ENCODE measurements around the gene CLUH. TPM values are rescaled to one million over a fixed set of nuclear protein-coding genes. Genes with fewer than 3 reads are reported as not detected.

Gene CLUH
- total RNA-seq, 2 experiments from 2014 or later = 34.4 to 34.8 TPM

GRCh38 chr17:2703181-2703580 is 8.4 kb downstream of the CLUH start:
- TF ChIP-seq CTCF (IDR thresholded peaks at IDR 0.05) = no peak
- ChIA-PET CTCF (no interaction called here), POLR2A (no interaction called here)
- H3K4me1 ChIP-seq (ENCODE audit: insufficient read depth, low read length) = peaks cover 18% of the 10 kb centered on the region
- H3K36me3 ChIP-seq (ENCODE audit: insufficient read depth, low read length) = peaks cover 39% of the 10 kb centered on the region
- H3K27me3 ChIP-seq (ENCODE audit: control insufficient read depth in 1 of 2, insufficient read depth in 2 of 2, low read length in 2 of 2) = no peaks in the 10 kb centered on the region
- H3K27me3 Mint-ChIP-seq = no peaks in the 10 kb centered on the region
- no peak overlapping the region for H3K27ac ChIP-seq (ENCODE audit: low read depth in 1 of 2, low read length in 2 of 2)
- no peak for ATAC-seq (ENCODE audit: poor library complexity)
- no peak overlapping the region for H3K4me3 ChIP-seq (ENCODE audit: low read length)
- intact Hi-C loops (cut with DNase I, micrococcal nuclease) = no loop called here
- H3K4me1 Mint-ChIP-seq (ENCODE audit: low read depth) = peaks cover 6% of the 10 kb centered on the region
- no peaks in the 10 kb centered on the region for H3K9me3 Mint-ChIP-seq
- no peak overlapping the region for H3K4me3 Mint-ChIP-seq
- H3K36me3 Mint-ChIP-seq (ENCODE audit: low read depth) = peaks cover 38% of the 10 kb centered on the region
- no peak for DNase-seq
- H3K27ac Mint-ChIP-seq = no peak overlapping the region
- H3K9me3 ChIP-seq (ENCODE audit: control insufficient read depth in 1 of 2, insufficient read depth in 1 of 2, low read length in 2 of 2) = no peaks in the 10 kb centered on the region

GRCh38 chr17:2701996-2702741 is 9.4 kb downstream of the CLUH start:
- Mint-ChIP-seq H3K4me1 (ENCODE audit: low read depth) (peaks cover 6% of the 10 kb centered on the region), H3K4me3 (no peak overlapping the region), H3K36me3 (ENCODE audit: low read depth) (peaks cover 42% of the 10 kb centered on the region), H3K27me3 (no peaks in the 10 kb centered on the region), H3K9me3 (no peaks in the 10 kb centered on the region), H3K27ac (no peak overlapping the region)
- intact Hi-C loops (cut with DNase I, micrococcal nuclease) = no loop called here
- no peak overlapping the region for H3K27ac ChIP-seq (ENCODE audit: low read depth in 1 of 2, low read length in 2 of 2)
- ChIA-PET CTCF (no interaction called here), POLR2A (no interaction called here)
- ATAC-seq (ENCODE audit: poor library complexity) (no peak), DNase-seq (peak in 1 of 14 experiments; percentile 27)
- TF ChIP-seq CTCF (IDR thresholded peaks at IDR 0.05) = no peak
- peaks cover 43% of the 10 kb centered on the region for H3K36me3 ChIP-seq (ENCODE audit: insufficient read depth, low read length)
- H3K27me3 ChIP-seq (ENCODE audit: control insufficient read depth in 1 of 2, insufficient read depth in 2 of 2, low read length in 2 of 2) = no peaks in the 10 kb centered on the region
- peaks cover 8% of the 10 kb centered on the region for H3K4me1 ChIP-seq (ENCODE audit: insufficient read depth, low read length)
- H3K4me3 ChIP-seq (ENCODE audit: low read length) = no peak overlapping the region
- no peaks in the 10 kb centered on the region for H3K9me3 ChIP-seq (ENCODE audit: control insufficient read depth in 1 of 2, insufficient read depth in 1 of 2, low read length in 2 of 2)

- H3K4me1 Mint-ChIP-seq (ENCODE audit: low read depth) = peaks cover 6% of the 10 kb centered on the region
- CTCF ChIA-PET = no interaction called here
- no peak overlapping the region for H3K4me3 ChIP-seq (ENCODE audit: low read length)
- H3K36me3 Mint-ChIP-seq (ENCODE audit: low read depth) = peaks cover 48% of the 10 kb centered on the region
- H3K9me3 Mint-ChIP-seq = no peaks in the 10 kb centered on the region
- H3K27ac Mint-ChIP-seq = no peak overlapping the region
- TF ChIP-seq CTCF (IDR thresholded peaks at IDR 0.05) = no peak
- intact Hi-C loops (cut with DNase I, micrococcal nuclease) = no loop called here
- H3K4me1 ChIP-seq (ENCODE audit: insufficient read depth, low read length) = peaks cover 3% of the 10 kb centered on the region
- H3K27ac ChIP-seq (ENCODE audit: low read depth in 1 of 2, low read length in 2 of 2) = no peak overlapping the region
- no peak for ATAC-seq (ENCODE audit: poor library complexity)
- H3K4me3 Mint-ChIP-seq = no peak overlapping the region
- no peaks in the 10 kb centered on the region for H3K27me3 Mint-ChIP-seq
- peak in 1 of 14 experiments; percentile 32 for DNase-seq
- H3K36me3 ChIP-seq (ENCODE audit: insufficient read depth, low read length) = peaks cover 48% of the 10 kb centered on the region
- POLR2A ChIA-PET = no interaction called here
- no peaks in the 10 kb centered on the region for H3K27me3 ChIP-seq (ENCODE audit: control insufficient read depth in 1 of 2, insufficient read depth in 2 of 2, low read length in 2 of 2)
- no peaks in the 10 kb centered on the region for H3K9me3 ChIP-seq (ENCODE audit: control insufficient read depth in 1 of 2, insufficient read depth in 1 of 2, low read length in 2 of 2)
These were observed 10.2 kb downstream of the CLUH start for GRCh38 chr17:2701161-2701995.

Measured in CD4-positive, alpha-beta T cell (primary cell).